Thyroid gland (tissue), 4 donors: ENCODE measurements around the gene OR10G8. TPM values are rescaled to one million over a fixed set of nuclear protein-coding genes. Genes with fewer than 3 reads are reported as not detected.

Experiments used
- DNase-seq, 2 donors: peaks; one replicate each; pipeline ENCODE4 v3.0.0-alpha.2; 2019
- H3K27ac ChIP-seq, 3 donors: fragments of 200-600 bp; sonication (generic); 1 replicate in 2 of 3; 2 replicates in 1 of 3; pipeline ENCODE4 v1.5.1; 2016 to 2019; ENCODE audit warnings: mild to moderate bottlenecking in 1 of 3, moderate library complexity in 1 of 3
- H3K27me3 ChIP-seq: fragments of 200-600 bp; sonication (generic); one replicate; pipeline ENCODE4 v1.5.1; 2019
- H3K36me3 ChIP-seq, 2 donors: fragments of 200-600 bp; sonication (generic); one replicate each; pipeline ENCODE4 v1.5.1; 2016 to 2019
- H3K4me1 ChIP-seq, 2 donors: fragments of 200-600 bp; sonication (generic); one replicate each; pipeline ENCODE4 v1.5.1; 2017 to 2019
- H3K4me3 ChIP-seq, 3 donors: fragments of 200-600 bp; sonication (generic); replicated peaks in 1 of 3; 1 replicate in 2 of 3; 2 replicates in 1 of 3; pipeline ENCODE4 v1.5.1; 2016; ENCODE audit warnings: mild to moderate bottlenecking in 1 of 3
- H3K9me3 ChIP-seq: fragments of 200-600 bp; sonication (generic); one replicate; pipeline ENCODE4 v1.5.1; 2017
- CTCF ChIP-seq, 6 experiments: fragments of 200-600 bp in 3 of 6; fragments of 450-650 bp in 3 of 6; sonication (generic) in 3 of 6; IDR thresholded peaks; one replicate each; pipeline ENCODE4 v1.5.1; 2016 to 2019; ENCODE audit warnings: antibody characterized with exemption in 6 of 6, mild to moderate bottlenecking in 2 of 6, inconsistent platforms in 1 of 6, moderate library complexity in 1 of 6
- POLR2A ChIP-seq, 2 donors: fragments of 450-650 bp; IDR thresholded peaks; one replicate each; pipeline ENCODE4 v1.6.1; 2017; ENCODE audit warnings: antibody characterized with exemption in 2 of 2, mild to moderate bottlenecking in 2 of 2, moderate library complexity in 1 of 2
- WGBS, 2 donors: methylation state at CpG; one replicate each; pipeline ENCODE4 v1.1.5; 2017; 5-methylcytosine and 5-hydroxymethylcytosine counted together
- intact Hi-C: fragments of 100-400 bp; cut with DNase I; formaldehyde crosslinking; loops from one replicate; pipeline ENCODE4 v1.15.1; 2023
- total RNA-seq, 4 donors: library from RNA; depleted of rRNA; stranded (reverse); fragments of >200 nt; gene quantifications; one replicate each; pipeline ENCODE4 v1.2.3, GENCODE V29; 2016

Gene OR10G8
- total RNA-seq, 4 donors from 2014 or later, result not detected

GRCh38 chr11:124077266-124077665, 50.7 kb downstream of the OR10G8 start:
- TF ChIP-seq CTCF (IDR thresholded peaks at IDR 0.05) (no peak), POLR2A (IDR thresholded peaks at IDR 0.05) (no peak)
- H3K4me1 ChIP-seq, result peaks cover 5 to 6% of the 10 kb centered on the region in 2 donors
- H3K36me3 ChIP-seq, result no peaks in the 10 kb centered on the region
- H3K27ac ChIP-seq, result no peak overlapping the region
- H3K27me3 ChIP-seq, result no peaks in the 10 kb centered on the region
- WGBS, 2 donors, result 84 to 93% methylated on average over 1 of the region's 1 CpG
- intact Hi-C loops, result no loop called here
- H3K9me3 ChIP-seq, result no peaks in the 10 kb centered on the region
- DNase-seq, result no peak
- no peak overlapping the region for H3K4me3 ChIP-seq

GRCh38 chr11:124078591-124078990, 52.0 kb downstream of the OR10G8 start:
- H3K4me3 ChIP-seq, result no peak overlapping the region
- WGBS, 2 donors, result 71 to 87% methylated on average over 2 of the region's 2 CpGs
- intact Hi-C loops, result no loop called here
- peaks cover 5 to 6% of the 10 kb centered on the region in 2 donors for H3K4me1 ChIP-seq
- DNase-seq, result no peak
- no peak overlapping the region for H3K27ac ChIP-seq
- H3K9me3 ChIP-seq, result no peaks in the 10 kb centered on the region
- H3K27me3 ChIP-seq, result no peaks in the 10 kb centered on the region
- H3K36me3 ChIP-seq, result no peaks in the 10 kb centered on the region
- no peak for TF ChIP-seq CTCF (IDR thresholded peaks at IDR 0.05)
- no peak for TF ChIP-seq POLR2A (IDR thresholded peaks at IDR 0.05)

GRCh38 chr11:124079631-124080326, 53.2 kb downstream of the OR10G8 start:
- H3K27ac ChIP-seq, result no peak overlapping the region
- TF ChIP-seq POLR2A (IDR thresholded peaks at IDR 0.05) (no peak), CTCF (IDR thresholded peaks at IDR 0.05) (no peak)
- no peak for DNase-seq
- WGBS, 2 donors, result 82 to 83% methylated on average over 8 of the region's 8 CpGs
- H3K27me3 ChIP-seq, result no peaks in the 10 kb centered on the region
- peaks cover 5 to 6% of the 10 kb centered on the region in 2 donors for H3K4me1 ChIP-seq
- no peaks in the 10 kb centered on the region for H3K36me3 ChIP-seq
- H3K9me3 ChIP-seq, result no peaks in the 10 kb centered on the region
- no peak overlapping the region for H3K4me3 ChIP-seq
- intact Hi-C loops, result no loop called here

Other genes starting within 250 kb of the OR10G8 start
- not detected for gene OR6M1, start 220.4 kb upstream of the OR10G8 start, total RNA-seq
- not detected for gene TMEM225, start 141.1 kb upstream of the OR10G8 start, total RNA-seq
- gene OR8D4, start 124.6 kb upstream of the OR10G8 start, total RNA-seq, result not detected
- 1 to 10 TPM in 2 of 4 donors, not detected in 2; 1.7 to 2.6 TPM for gene OR4D5, start 87.2 kb upstream of the OR10G8 start, total RNA-seq
- not detected for gene OR6T1, start 83.0 kb upstream of the OR10G8 start, total RNA-seq
- gene OR10S1, start 49.0 kb upstream of the OR10G8 start, total RNA-seq, result not detected
- gene OR10G6, start 31.6 kb upstream of the OR10G8 start, total RNA-seq, result not detected
- not detected for gene OR10G4, start 13.8 kb upstream of the OR10G8 start, total RNA-seq
- not detected for gene OR10G9, start 3.8 kb upstream of the OR10G8 start, total RNA-seq
- not detected for gene OR10G7, start 14.5 kb downstream of the OR10G8 start, total RNA-seq
- 10 to 100 TPM; 19.5 to 23.5 (median 21.3) TPM for gene VWA5A, start 88.7 kb downstream of the OR10G8 start, total RNA-seq
- gene OR10D3, start 156.5 kb downstream of the OR10G8 start, total RNA-seq, result not detected
- gene OR8G1, start 214.3 kb downstream of the OR10G8 start, total RNA-seq, result not detected
- gene OR8G5, start 229.6 kb downstream of the OR10G8 start, total RNA-seq, result not detected